Retinal pigment epithelial cell (primary cell): ENCODE results near the gene ZNF507.
"Not testable (repeated sequence)": the region's sequence is repeated elsewhere in the genome, so short reads cannot be mapped to it uniquely, and the experiment has no call there.

Experiments
- DNase-seq: peaks from one replicate; pipeline ENCODE4 v3.0.0-alpha.2; 2010; ENCODE audit warnings: low read depth
- H3K4me3 ChIP-seq: 2 replicates; pipeline ENCODE4 v1.5.1; 2011; ENCODE audit warnings: mild to moderate bottlenecking, low read length, control low read depth, moderate library complexity
- CTCF ChIP-seq: conservative IDR thresholded peaks from 2 replicates; pipeline ENCODE4 v1.5.1; 2011; ENCODE audit warnings: low read depth, low read length, control low read depth, inconsistent platforms

ZNF507 gene

GRCh38 chr19:32422435-32422834 is 77.0 kb downstream of the ZNF507 start:
- DNase-seq: no peak
- no peak overlapping the region for H3K4me3 ChIP-seq
- TF ChIP-seq CTCF: no peak

- not testable (repeated sequence) for DNase-seq, H3K4me3 ChIP-seq
Measured at GRCh38 chr19:32423944-32424343, 78.5 kb downstream of the ZNF507 start.

GRCh38 chr19:32427536-32427935 is 82.1 kb downstream of the ZNF507 start:
- H3K4me3 ChIP-seq: no peak overlapping the region
- DNase-seq: no peak
- TF ChIP-seq CTCF: no peak

- no peak for TF ChIP-seq CTCF
- no peak for DNase-seq
- H3K4me3 ChIP-seq: no peak overlapping the region
Measured at GRCh38 chr19:32436692-32437091, 91.3 kb downstream of the ZNF507 start.

- no peak for DNase-seq
- no peak for TF ChIP-seq CTCF
Measured at GRCh38 chr19:32437096-32437495, 91.7 kb downstream of the ZNF507 start.

More at GRCh38 chr19:32437096-32437495, 91.7 kb downstream of the ZNF507 start:
- H3K4me3 ChIP-seq: no peak overlapping the region
